GM19025 (cell line): ENCODE results near the gene SECTM1.
"Not testable (repeated sequence)": the region's sequence is repeated elsewhere in the genome, so short reads cannot be mapped to it uniquely, and the experiment has no call there.

Source experiments
- ATAC-seq: cut with Tn5 transposase; IDR thresholded peaks from one replicate; pipeline ENCODE4 v1.9.1; 2021; ENCODE audit warnings: mild to moderate bottlenecking, low read depth, moderate library complexity; ENCODE audit not compliant: unreplicated experiment

Gene SECTM1

GRCh38 chr17:82349287-82349701, 15.7 kb upstream of the SECTM1 start:
- ATAC-seq = no peak

GRCh38 chr17:82348866-82349265, 15.3 kb upstream of the SECTM1 start:
- no peak for ATAC-seq

GRCh38 chr17:82348434-82348833, 14.9 kb upstream of the SECTM1 start:
- ATAC-seq = no peak

GRCh38 chr17:82347994-82348393, 14.4 kb upstream of the SECTM1 start:
- ATAC-seq = not testable (repeated sequence)

GRCh38 chr17:82346342-82347300, 13.1 kb upstream of the SECTM1 start:
- no peak for ATAC-seq

- ATAC-seq = no peak
Measured at GRCh38 chr17:82345151-82345976, 11.8 kb upstream of the SECTM1 start.

GRCh38 chr17:82344175-82344907, 10.8 kb upstream of the SECTM1 start:
- no peak for ATAC-seq

- ATAC-seq = no peak
Measured at GRCh38 chr17:82343560-82343959, 10.0 kb upstream of the SECTM1 start.

- no peak for ATAC-seq
Measured at GRCh38 chr17:82342361-82343079, 9.0 kb upstream of the SECTM1 start.

- no peak for ATAC-seq
Measured at GRCh38 chr17:82339634-82340580, 6.3 kb upstream of the SECTM1 start.

GRCh38 chr17:82338858-82339633, 5.5 kb upstream of the SECTM1 start:
- ATAC-seq = no peak

- no peak for ATAC-seq
Measured at GRCh38 chr17:82334622-82335394, 1.2 kb upstream of the SECTM1 start.

- ATAC-seq = no peak
Measured at GRCh38 chr17:82334204-82334621, 647 bp upstream of the SECTM1 start.

GRCh38 chr17:82332669-82333278, 792 bp downstream of the SECTM1 start:
- ATAC-seq = no peak

- ATAC-seq = no peak
Measured at GRCh38 chr17:82331345-82331939, 2.1 kb downstream of the SECTM1 start.
